Superior temporal gyrus (tissue), 1 donor: ENCODE data around the gene SF3B1.

Experiments used
- DNase-seq: peaks from one replicate; pipeline ENCODE4 v3.0.0-alpha.2; 2016; ENCODE audit errors: extremely low spot score

SF3B1 gene

DNA sequence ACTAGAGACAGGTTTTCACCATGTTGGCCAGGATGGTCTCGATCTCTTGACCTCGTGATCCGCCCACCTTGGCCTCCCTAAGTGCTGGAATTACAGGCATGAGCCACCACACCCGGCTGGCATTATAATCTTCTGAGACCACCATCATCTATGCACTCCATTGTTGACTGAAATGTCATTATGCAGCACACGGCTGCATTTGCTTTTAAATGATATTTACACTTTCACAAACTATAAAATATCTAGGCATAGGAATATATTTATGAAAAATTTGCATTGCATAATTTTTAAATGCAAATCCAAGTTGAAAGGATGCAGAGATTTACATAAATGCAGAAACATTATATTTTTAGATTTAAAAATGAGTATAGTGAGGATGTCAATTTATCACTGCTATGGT lies 94.2 kb downstream of the SF3B1 start:
- DNase-seq: no peak
